DMS53 treated with DMSO at 0.1 percent for 48 hours (cell line): Measurements from ENCODE around the gene COX17.

Experiments used
- DNase-seq: peaks from one replicate; lab custom pipeline; 2025; ENCODE audit not compliant: unreplicated experiment; lab: John Stamatoyannopoulos, UW

Gene COX17

DNA sequence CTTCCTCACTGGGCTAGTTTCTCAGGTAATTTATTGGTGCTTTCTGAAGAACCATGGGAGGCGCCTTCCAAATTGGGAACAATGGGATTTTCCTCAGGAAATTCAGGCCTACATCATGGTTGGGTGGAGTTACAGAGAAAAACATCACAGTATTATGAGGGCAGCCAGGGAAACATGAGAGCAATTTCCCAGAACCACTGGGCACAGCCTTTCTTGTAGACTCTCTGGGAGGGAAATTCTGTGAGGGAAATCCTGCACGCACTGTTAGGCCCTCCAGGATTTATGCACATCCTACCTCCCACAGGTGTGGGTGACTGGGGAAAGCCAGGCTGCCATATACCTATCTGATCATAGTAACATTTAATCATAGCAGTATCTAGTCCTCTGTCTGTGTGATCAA is 30.0 kb downstream of the COX17 start:
- no peak for DNase-seq

DNA sequence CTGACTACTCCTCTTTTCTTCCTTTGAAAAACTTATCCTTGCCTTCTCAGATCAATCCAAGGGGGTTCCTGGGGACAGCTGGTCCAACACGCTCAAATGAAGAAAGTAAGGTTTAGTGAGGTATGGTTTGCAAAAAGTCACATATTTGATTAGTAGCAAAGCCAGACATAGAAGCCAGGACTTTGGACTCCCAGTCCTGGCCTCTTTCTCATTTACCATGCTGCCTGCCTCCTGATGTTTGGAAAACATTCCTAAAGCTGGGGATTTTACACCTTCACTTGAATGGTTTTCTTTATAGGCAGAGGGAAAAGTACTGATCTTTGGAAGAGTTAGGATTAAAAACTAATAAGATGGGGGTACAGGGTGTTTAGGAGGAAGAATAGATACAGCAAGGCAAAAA is 31.4 kb downstream of the COX17 start:
- no peak for DNase-seq

DNA sequence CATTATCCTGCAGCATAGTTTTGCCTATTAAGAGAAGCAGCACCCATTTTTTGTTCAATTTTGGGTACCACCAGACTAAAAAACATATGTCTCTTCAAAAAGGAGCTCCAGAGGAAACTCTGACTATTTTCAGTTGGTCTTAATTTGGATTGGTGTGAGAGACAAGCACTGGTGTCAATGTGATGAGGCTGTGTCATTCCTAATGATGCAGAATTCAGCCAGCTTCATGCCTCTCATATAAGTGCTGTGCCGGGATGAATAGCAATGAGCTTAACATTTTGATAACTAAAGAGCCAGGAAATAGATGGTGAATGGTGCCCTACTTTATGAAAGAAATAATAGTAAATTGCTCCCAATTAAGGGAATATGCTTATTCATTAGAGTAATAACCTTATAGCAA is 32.7 kb downstream of the COX17 start:
- no peak for DNase-seq

DNA sequence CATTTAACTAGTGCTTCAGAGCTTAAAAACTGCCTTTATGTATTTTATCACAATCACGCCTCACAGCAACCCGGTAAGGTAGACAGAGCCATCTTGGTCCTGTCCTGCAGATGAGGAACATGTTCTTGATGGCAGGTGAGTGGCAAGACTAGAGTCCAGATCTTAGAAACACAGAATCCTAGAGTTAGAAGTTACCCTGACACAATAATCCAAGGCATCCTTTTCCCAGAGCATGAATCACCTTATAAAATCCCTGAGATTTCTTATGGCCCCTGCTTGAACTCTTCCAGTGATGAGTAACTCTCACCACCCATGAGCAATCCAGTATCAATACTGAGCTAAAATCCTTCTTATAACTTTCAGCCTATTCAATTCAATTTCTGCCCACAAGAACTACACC is 33.7 kb downstream of the COX17 start:
- no peak for DNase-seq

DNA sequence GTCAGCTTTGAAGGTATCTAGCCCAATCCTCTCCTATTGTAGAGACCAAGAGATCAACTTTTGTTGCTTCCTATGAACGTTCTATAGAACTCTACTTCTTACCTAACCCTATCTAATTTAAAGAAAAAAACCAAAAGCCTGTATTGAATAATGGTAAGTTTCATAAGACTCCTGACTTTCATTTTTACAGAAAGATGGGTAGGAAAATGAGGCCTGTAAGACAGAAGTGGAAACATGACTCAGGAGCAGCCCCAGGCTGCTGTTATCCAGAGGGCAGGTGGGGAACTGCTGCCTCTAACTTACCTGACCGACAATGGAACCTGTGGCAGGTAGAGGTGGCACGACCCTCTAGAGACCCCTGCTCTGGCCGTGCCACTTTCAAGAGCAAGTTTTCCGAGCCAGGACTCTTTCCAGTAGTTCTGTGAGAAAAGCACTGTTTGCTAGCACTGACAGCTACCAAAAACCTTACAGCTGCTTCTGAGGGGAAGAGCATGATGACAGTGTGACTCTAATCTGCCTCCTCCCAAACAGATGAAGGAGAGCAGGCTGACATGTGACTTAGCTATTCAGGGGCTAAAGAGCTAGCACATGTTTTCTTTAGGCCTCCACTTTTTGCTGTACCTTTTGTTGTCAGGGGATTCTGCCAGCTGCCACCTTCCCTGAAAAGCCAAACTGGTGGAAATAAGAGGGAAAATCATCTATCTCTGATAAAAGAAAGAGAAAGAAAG is 34.3 kb downstream of the COX17 start:
- no peak for DNase-seq

DNA sequence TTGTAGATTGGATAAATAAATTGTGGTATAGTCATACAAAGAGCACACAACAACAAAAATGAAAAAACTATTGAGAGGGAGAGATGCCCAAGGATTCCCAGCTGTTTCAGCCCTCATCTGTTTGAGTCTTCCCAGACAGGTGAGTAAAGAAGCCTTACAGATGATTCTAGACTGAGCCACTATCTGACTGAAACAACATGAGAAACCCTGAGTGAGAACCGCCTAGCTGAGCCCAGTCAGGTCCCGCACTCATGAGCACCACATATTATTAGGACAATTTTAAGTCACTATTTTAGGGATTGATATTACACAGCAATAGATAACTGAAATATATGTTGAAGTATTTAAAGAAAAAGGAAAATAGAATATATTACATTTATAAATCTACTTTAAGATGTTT is 35.8 kb downstream of the COX17 start:
- DNase-seq = no peak

DNA sequence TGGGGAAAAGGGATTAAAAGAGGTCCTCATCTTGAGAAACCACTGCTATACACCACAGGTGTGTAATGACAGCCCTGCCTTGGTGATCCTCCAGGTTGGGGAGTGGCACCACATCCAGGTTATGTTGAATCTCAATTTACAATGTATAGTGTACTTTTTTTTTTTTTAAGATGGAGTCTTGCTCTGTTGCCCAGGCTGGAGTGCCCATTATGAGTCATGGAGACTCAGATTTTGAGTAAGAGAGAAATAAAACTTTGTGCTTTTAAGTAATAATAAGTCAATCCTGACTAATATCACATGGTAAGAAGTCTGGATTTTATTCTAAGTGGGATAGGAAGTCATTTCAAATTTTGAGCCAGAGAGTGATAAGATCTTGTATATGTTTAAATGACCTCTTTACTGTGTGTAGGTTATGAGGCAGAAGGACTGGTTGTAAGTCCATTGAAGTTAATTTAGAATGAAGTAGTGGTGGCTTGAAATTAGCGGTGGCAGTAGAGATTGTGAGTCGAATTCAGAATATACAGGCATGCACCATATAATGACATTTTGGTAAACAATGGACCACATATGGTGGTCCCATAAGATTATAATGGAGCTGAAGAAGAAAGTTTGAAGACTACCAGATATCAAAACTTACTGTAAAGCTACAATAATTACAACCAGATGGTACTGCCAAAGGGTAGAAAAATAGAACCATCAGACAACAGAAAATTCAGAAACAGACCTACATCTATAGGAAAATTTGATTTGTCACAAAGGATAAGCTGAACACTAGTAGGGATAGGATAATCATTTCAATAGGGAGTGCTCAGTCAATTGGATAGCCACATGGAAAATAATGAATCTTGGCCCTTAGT is 37.5 kb downstream of the COX17 start:
- DNase-seq = no peak

DNA sequence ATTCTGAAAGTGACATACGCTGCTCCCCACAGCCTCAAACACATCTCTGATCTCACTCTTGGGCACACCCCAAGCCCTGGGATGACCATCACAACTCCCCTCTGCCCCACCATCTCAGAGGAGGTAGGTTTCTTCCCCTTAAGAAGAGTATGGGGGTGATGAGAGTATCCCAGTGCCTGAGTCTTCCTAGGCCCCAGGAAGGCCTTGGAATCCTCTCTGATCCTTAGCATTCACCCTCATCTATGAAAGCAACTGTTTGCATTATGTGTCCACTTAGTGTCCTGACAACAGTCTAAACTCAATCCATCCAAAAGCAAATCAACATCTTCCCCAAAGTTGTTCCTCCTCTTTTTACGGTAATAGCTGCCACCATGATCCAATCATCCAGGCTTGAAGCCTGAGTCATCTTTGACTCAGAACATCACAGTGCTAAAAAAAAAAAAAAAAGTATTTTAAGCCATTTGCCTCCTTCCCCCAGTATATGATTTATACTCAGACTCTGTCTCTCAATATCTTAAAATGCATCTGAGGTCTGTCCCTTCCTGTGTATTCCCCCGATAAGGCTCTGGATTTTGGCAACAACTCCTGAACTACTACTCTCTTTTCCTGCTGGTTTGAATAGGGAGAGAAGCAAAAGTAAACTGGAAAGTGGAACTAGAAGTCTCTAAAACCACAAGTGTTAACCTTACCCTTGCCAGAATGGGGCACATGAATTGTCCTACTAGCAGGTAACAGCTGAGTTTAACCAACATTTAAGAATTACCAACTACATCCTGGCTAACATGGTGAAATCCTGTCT is 39.3 kb downstream of the COX17 start:
- DNase-seq = no peak

DNA sequence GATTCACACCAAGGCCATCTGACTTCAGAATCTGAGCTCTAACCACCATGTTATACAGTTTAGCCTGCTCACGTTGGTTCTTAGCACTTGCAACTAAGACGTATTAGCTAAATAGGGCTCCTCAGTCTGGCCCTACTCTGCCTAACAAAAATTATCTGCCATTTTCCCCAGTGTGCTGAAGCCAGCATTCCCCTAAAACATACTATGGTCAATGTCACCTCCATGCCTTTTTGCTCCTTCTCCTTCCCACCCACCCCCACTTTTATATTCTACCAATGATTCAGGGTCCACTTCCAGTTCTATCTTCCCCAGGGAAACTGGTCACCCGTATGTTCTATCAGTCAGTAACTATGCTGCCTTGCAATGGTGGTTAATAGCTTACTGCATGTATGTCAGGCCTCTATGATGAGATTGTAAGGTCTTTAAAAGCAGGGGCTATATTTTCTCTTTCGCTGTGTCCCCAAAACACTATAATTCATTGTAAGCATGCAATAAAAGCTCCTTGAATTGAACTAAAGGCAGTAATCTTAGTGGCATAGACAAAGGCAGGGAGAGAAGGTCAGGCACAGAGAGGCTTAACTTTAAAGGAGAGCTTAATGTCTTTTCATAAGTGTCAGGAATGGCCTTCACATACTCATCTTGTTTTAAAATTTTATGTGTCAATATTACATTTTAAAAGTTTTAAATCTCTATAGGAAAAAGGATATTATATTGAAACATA is 40.2 kb downstream of the COX17 start:
- DNase-seq = no peak

DNA sequence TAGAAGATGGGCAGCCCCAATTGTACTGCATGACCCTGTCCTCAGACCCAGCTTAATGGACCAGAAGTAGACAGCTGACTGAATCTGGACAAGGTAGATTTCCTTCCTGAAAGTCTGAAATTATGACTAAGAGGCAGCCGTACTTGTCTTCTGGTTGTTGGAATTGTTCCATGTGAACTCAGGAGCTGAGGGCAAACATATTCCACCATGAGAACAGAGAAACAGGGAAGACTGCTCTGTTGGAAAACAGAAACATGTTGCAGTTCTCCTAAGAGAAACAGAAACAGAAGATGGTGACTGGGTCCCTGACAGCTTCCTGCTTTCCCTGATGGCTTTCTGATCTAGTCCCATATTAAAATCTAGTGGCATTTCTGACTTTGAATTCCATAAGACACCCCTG is 41.0 kb downstream of the COX17 start:
- no peak for DNase-seq

DNA sequence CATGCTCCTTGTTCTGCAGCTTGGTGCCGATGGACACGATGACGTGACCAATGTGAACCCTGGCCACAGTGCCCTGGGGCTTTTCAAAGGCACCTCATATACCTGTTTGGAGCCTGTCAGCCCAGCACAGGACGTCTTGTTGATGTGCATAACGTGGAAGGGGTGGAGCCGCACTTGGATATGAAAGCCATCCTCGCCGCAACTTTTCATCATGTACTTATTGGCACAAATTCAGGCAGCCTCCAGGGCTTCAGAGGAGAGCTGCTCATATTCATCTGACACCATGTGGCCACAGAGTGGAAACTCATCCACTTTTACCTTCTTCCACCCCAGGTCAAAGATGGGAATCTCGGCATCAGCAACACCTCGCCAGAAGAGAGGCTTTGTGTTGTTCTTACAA is 41.5 kb downstream of the COX17 start:
- no peak for DNase-seq

DNA sequence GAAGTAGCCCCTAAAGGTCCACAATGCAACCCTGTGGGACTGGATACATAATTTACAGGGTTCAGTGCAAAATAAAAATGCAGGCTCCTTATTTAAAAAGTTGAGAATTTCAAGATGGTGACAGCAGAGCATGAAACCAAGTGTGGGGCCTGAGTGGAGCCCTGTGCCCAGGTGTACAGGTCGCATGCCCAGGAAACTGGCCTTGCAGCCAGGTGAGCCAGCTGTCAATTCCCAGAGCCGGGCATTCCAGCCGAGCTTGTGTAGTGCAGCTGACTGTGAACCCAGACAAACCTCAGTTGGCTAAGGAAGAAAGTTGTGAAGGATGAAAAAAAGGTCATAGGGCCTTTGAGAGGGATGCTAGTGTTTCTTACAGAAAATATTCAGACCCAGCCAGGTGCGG is 44.4 kb downstream of the COX17 start:
- no peak for DNase-seq

DNA sequence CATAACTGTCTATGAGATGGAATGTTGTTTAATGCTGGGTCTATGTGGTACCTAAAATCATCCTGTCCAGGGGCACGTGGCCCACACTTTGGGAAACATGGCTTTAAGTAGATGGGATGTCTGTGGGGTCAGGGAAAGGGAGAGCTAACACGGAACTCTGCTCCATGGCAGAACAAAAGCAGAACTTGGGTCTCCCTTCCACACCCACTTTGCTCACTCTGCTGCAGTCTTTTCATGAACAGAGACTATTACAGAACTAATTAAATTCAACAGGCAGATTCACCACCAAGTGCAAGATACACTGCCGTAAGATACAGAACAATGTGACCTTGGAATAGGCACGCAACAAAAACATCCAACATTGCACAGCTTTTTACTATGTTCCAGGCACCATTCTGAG is 45.0 kb downstream of the COX17 start:
- no peak for DNase-seq

DNA sequence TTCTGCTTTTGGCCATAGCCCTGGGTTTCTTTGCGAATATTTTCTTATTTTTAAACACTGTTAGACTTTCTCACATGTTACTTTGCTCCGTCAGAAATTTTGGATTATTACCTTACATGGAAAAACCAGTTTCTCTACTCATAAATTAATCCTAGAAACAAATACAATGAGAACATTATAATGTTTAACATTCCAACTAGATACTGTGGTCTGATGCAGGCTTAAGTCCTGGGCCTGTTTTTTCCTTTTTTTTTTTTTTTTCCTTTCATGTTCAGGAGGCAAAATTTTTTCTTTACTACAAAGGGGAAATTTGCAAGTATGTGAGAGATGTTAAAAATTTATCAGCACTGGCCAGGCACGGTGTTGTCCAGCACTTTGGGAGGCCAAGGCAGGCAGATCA is 45.7 kb downstream of the COX17 start:
- DNase-seq = no peak

DNA sequence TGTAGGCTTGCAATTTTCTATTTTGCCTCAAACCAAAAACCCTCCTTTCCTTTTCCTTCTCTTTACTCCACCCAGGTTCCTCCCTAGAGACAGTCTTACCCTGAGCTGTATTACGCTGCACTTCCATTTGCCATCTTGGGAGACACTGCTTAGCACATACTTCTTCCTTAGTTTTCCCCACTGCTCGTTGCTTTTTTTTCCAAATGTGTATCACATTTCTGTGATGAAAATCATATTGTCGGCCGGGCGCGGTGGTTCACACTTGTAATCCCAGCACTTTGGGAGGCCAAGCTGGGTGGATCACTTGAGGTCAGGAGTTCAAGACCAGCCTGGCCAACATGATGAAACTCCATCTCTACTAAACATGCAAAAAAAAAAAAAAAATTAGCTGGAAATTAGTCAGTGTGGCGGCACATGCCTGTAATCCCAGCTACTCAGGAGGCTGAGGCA is 46.3 kb downstream of the COX17 start:
- no peak for DNase-seq

DNA sequence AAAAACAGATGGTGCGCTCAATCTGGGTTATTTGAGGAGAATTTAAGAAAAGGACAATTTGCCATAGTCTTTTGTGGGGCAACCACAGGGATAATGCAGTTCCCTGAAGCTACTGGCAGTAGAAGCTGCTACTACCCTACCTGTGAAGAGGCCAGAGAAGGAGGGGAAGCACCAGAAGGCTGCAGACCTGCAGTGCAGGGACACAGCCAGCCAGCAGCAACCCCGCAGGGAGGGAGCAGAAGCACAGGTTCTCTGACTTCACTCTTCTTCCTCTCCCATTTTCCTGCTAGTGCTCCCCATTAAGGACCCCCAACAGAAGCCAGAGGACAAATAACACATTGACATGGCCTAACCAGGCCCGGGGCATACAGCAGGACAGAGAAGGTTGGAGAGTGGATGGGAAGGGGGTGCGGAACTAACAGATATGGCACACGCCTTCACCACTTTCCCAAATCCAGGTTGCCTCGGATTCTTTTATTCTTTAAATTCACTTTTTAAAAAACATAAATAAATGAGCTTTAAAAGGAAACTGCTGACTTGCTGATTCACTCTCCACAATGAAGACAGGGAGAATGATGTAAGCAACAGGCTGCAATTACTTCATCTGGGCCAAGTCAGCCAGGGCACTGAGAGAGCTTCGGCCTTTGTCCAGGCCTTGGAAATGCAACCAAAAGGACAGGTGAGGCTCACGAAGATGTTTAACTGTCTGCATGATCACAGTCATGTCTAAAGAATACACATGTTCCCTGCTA is 46.9 kb downstream of the COX17 start:
- no peak for DNase-seq

DNA sequence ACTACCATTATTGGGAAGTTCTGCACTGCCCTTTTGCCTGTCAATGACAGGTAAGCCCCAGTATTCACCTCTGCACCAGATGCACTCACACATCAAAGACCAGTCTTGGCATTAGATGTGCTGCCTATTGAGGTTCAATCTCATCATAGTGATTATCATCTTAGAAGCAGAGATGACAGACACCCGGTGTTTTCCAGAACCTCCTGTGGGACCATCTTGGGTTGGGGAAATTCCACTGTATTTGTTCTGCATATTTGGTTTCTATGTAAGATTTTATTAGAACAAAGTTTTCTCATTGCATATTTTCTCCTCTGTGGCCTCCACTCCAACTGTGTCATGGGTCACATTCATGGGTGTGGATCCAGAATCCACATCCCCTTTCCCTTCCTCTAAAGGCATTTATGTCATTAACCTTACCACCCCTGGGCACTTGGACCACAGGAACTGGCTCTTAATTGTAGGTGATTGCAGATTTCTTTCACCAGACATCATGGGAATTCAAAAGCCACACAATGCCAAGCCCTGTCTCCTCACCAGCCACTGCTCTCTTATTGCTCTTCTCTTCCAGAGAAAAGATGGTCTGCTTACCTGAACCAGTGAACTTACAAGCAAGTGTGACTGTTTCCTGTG is 48.3 kb downstream of the COX17 start:
- no peak for DNase-seq

DNA sequence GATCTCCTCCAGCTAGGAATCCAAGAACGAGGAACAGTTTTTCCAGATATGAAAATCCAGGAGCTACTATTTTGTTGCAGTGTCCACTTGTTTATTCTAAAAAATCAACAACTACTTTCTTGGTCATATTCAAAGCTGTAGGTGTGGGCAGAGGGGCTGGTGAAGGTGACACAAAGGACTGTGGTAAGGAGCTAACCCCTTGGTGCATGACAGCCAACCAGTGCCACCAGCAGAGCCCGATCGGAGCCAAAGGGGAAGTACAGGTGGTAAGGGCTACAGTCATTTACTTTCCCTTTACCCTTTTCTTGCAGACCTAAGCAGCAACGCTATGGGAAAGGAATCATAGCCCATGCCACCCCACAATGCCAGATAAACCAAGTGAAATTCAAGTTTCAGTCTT is 48.8 kb downstream of the COX17 start:
- DNase-seq = no peak

DNA sequence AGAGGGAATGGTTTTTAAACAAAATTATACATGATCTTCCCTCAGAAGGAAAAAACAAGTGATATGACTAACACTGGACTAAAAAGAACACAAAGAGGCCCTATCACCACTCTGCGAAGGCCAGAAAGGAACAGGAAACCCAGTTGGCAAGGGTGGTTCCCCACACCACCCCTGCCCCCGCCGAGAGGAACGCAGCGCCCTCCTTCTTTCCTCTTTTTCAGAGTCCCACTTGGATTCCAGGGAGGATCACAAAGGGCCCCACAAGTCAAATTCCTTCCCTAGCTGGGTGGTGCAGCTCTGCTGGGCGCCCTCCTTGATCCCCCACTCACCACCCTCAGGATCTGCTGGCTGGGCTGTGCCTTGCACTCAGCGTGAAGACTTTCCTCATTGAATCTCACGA is 49.7 kb downstream of the COX17 start:
- DNase-seq = no peak

DNA sequence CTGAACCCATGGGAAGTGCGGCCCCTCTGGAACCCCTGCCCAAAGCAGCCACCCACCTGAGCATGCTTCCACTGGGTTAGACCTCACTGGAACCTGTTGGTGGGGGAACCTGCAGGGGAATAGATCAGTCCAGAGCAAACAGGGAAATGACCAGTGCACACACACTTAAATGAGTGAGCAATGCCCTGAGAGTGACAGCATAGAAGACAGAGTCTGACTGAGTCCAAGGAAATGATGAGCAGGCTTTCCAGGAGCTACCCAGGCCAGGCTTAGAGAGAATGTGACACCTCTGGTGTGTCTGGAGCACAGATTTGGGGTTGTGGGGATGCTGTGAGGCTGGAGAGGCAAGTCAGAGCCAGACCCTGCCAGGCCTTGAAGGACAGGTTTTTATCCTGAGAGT is 51.0 kb downstream of the COX17 start:
- DNase-seq = no peak
